Activated CD4-positive, alpha-beta T cell treated with anti-CD3 and anti-CD28 coated beads, Interleukin-2, amount 50 U/mL, for 24 hours (primary cell): ENCODE measurements around the gene PLS1.

Source experiments
- DNase-seq, 2 donors: peaks; one replicate each; pipeline ENCODE4 v3.0.0-alpha.2; 2020; ENCODE audit warnings: low read depth in 1 of 2, low spot score in 1 of 2

The PLS1 gene

DNA sequence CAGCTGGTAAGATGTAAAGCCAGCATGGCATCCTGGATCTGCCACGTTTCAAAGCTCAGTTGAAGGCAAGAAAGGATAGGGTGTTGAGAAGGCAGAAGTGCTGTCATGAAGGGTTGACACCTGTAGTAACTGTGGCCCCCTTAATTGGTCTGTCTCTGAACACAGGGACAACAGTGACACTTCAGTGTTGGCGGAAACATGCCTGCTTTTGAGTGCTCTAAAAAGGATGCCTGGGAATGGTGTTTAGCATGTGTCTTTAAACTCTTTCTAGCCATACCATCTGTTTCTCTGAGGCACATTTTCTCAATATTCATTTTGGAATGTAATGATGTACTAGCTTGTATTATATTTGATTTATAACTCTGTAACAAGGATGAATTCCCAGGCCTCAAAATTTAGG is 42.1 kb downstream of the PLS1 start:
- DNase-seq, result no peak

GRCh38 chr3:142641504-142641903 is 45.3 kb downstream of the PLS1 start:
- no peak for DNase-seq

DNA sequence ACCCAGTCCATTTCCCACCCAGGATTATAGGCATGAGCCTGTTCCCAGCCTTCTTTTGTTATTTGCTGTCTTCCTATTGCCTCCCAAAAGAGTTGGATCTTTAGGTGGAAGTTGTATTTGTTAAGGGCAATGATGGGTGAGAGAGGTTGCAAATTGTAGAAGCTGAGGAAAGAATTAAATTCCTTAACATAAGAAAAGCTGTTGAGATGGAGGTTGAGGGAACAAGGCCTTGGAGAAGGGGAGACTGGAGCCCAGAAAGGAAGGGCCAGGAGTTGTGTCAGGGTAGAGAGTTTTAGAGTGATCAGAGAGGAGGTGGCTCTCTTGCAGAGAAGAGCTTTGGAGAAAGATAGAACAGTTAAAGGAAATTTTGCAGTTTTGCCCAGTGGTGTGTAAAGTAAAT is 46.8 kb downstream of the PLS1 start:
- no peak for DNase-seq

DNA sequence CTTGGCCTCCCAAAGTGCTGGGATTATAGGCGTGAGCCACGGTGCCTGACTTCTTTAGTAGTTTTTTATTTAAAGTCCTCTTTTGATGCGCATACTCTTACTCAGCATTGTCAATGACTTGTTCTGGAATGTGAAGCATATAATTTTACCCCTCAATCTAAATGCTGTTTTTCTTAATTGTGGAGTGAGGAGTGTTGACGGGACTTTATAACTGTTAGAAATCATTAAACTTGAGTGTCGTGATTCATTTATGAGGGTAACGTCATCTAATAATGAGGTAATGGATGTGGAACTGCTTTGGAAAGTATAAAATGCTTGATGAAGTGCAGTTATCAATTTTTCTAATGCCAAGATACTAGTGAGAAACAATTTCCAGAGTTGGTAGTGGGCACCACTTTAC is 48.3 kb downstream of the PLS1 start:
- no peak for DNase-seq

DNA sequence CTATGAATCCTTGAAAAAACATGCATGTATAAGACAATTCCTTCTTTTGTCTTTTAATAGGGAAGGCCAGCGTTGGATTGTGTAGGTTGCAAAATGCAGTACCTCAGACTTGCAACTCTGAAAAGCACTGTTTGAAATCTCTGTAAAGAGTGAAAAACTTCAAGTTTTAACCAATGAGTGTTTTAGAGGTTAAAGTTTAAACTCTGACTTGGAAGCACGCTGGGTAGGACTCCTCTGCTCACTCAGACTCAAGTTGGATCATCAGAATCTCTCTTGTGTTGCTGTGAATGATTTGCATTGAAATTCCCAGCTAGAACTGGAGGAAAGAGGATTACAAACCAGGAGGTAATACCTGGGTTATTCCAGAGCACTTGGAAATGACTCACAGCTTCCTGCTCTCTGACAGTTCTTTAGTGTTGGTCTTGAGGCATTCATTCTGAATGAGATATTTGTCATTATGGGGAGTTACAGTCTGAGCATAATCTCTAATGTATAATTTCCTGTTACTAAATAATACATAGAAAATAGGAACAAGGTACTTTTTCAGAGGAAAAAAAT is 49.1 kb downstream of the PLS1 start:
- DNase-seq, result no peak

DNA sequence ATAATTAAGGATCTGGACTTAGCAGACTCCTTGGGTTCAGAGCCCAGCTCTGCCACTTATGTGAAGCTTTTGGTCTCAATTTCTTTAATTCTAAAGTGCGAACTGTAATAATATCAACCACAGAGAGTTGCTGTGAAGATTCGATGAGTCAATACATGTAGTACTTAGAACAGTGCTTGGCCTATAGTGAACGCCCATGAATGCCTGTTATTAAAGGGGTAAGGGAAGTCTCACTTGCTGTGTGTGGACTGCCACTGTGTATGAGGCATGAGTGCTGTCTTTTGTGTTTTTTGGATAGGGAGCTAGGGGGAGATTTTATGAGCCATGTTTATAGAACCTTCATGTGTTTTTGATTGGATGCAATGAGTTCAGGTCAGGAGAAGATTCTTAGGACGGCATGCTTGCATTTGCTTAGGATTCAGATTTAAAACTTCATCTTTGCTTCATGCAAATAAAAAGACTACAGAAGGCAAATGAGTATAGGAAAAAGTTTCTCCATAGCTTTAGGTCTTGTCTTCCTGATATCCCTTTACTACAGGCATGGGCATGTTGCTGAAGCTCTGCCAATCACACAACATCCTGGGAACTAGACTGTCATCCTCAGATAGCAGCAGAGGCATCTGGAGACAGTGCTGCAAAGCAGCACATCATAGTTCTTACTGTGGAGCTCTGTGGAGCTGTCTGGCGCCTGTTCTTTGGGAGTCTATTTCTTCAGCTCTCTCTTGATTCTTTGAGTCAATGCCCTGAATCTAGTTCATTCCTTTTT is 50.0 kb downstream of the PLS1 start:
- DNase-seq, result no peak

GRCh38 chr3:142647856-142648255 is 51.7 kb downstream of the PLS1 start:
- no peak for DNase-seq

DNA sequence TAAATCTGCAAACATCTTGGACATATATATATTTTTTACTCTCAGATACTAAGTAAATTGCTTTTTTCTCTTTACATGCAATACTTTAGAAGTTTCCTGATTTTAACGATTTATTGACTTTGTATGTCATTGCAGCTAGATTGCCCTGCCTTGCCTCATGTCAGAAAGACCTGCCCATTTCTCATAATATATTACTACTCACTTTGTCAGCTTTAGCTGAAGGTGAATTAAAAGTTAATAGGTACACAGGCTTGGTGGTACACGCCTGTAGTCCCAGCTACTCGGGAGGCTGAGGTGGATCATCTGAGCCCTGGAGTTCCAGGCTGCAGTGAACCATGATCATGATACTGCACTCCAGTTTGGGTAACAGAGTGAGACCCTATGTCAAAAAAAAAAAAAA is 52.8 kb downstream of the PLS1 start:
- DNase-seq, result no peak

GRCh38 chr3:142650001-142650693 is 54.0 kb downstream of the PLS1 start:
- no peak for DNase-seq

- DNase-seq, result no peak
These were observed 55.5 kb downstream of the PLS1 start for GRCh38 chr3:142651711-142652110.

DNA sequence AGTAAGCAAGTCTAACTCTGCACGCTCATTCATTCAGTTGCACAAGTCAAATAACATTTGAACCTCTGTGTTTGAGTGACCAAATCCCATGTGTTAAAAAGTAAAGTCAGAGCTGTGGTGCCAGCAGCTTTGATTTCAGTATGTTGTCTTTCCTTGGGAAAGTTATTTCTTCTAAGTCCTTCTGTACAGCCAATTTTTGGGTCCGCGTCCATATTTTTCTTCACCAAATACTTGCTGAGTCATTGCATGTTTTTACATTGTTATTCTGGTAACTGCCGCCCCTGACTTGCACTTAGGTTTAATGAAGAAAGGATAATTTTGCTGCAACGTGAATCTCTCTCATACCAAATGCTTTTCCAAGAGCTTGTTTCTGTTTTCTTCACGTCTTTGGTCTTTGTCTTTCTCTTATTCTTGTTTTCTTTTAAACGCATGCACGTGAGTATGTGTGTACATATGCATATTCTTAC is 56.7 kb downstream of the PLS1 start:
- no peak for DNase-seq

- DNase-seq, result no peak
These were observed 60.4 kb downstream of the PLS1 start for GRCh38 chr3:142656575-142656974.

DNA sequence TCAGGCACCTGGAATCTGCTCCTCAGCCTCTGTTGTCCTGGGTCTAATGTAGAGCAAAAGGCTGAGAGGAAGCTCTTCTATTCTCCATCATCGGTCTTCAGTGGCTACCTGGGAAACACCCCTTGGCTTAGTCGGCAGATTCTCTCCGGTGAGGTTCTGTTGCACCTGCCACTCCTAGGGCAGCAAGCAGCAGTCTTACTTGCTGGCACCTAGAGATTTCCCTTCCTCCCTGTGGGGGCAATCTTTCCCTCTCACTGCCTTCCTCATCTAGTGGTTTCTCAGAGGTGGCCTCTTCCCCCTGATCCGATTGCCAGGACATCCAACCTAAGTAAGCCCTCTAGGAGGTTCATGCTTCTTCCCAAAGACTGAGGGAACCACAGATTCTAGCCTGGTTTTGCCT is 60.8 kb downstream of the PLS1 start:
- no peak for DNase-seq

GRCh38 chr3:142660383-142660782 is 64.2 kb downstream of the PLS1 start:
- no peak for DNase-seq

DNA sequence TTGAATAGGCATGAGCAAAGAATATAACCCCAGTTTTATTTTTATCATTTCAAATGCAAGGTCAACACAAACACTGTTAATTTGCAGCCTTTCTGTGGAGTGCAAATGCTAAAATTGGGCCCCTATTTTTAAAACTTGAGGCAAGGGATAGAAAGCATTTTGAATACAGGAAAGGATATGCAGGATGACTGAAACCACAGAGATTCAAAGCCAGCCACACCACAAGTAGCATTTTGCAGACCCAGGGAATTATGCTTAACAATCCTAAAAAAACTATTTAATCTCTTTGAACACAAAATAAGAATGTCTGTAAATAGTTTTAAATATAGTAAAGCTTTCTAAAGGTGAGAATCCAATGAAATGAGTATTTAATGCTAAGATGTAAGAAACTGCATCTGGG is 64.7 kb downstream of the PLS1 start:
- no peak for DNase-seq

GRCh38 chr3:142663865-142664264 is 67.7 kb downstream of the PLS1 start:
- no peak for DNase-seq

- DNase-seq, result no peak
These were observed 68.1 kb downstream of the PLS1 start for GRCh38 chr3:142664311-142664710.

GRCh38 chr3:142664819-142665218 is 68.6 kb downstream of the PLS1 start:
- no peak for DNase-seq

GRCh38 chr3:142670120-142670519 is 73.9 kb downstream of the PLS1 start:
- no peak for DNase-seq

GRCh38 chr3:142676151-142676550 is 80.0 kb downstream of the PLS1 start:
- DNase-seq, result no peak

DNA sequence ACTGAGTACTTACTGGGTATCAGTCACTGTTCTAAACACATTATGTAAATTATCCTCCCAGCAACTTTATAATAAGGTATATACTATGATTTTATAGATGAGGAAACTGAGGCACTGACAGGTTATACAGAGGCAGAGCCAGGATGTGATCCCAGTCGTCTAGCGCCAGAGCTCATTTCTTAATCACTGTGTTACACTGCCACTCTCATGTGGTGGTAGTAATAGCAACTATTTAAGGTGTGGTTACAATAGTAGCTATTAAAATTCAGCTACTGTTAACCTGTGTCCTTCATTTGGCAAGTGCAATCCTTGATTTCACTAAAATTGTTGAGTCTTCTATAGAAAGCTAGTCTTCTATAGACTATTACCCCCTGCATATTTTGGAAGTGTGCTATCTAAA is 84.5 kb downstream of the PLS1 start:
- DNase-seq, result no peak

DNA sequence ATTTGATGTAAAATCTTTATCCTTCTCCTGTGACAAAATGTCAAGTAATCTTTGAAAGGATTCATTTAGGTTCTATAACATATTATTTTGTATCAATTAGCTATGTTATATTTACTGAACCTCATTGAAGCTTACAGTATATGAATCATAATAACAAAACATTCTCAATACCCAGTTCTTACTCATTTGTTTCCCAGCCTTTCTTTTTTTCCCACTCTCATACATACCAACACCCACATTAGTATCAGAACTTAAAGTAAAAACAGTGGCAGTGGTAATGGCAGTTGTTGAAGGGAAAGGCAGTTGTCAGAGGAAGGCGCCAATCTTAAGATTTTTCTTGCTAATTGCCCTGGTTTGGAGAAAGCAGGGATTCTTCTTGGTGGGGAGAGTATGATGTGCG is 94.4 kb downstream of the PLS1 start:
- no peak for DNase-seq
